Endothelial cell (in vitro differentiated cells): Measurements from ENCODE around the gene NCAM1. TPM values are rescaled to one million over a fixed set of nuclear protein-coding genes. Genes with fewer than 3 reads are reported as not detected.

Experiments used
- DNase-seq: peaks from one replicate; pipeline ENCODE4 v3.0.0; 2021; ENCODE audit warnings: low spot score
- H3K27ac Mint-ChIP-seq: one replicate; pipeline ENCODE4 v1.8.0; 2021; ENCODE audit warnings: mixed read lengths, inconsistent platforms; ENCODE audit not compliant: unreplicated experiment
- H3K27me3 Mint-ChIP-seq: one replicate; pipeline ENCODE4 v1.8.0; 2021; ENCODE audit warnings: mild to moderate bottlenecking, moderate library complexity, mixed read lengths, inconsistent platforms; ENCODE audit not compliant: unreplicated experiment
- H3K36me3 Mint-ChIP-seq: one replicate; pipeline ENCODE4 v1.8.0; 2021; ENCODE audit warnings: mild to moderate bottlenecking, low read depth, mixed read lengths, inconsistent platforms; ENCODE audit not compliant: unreplicated experiment
- H3K4me1 Mint-ChIP-seq: one replicate; pipeline ENCODE4 v1.8.0; 2021; ENCODE audit warnings: mild to moderate bottlenecking, mixed read lengths, inconsistent platforms; ENCODE audit not compliant: unreplicated experiment
- H3K4me3 Mint-ChIP-seq: one replicate; pipeline ENCODE4 v1.8.0; 2021; ENCODE audit warnings: mild to moderate bottlenecking, mixed read lengths, inconsistent platforms; ENCODE audit not compliant: unreplicated experiment
- H3K9me3 Mint-ChIP-seq: one replicate; pipeline ENCODE4 v1.8.0; 2021; ENCODE audit warnings: mixed read lengths, inconsistent platforms; ENCODE audit not compliant: unreplicated experiment
- total RNA-seq: library from RNA; stranded (reverse); fragmentation: NEBNext Ultra II Directional; extraction: Animal tissue kit (Norgen Biotek cat#: 25700); gene quantifications from one replicate; pipeline ENCODE4 v1.2.1, GENCODE V29; 2021; ENCODE audit not compliant: unreplicated experiment
- TF ChIP-seq, protein P1 (sequence below): fragments of 200-600 bp; sonication (generic); IDR thresholded peaks from one replicate; pipeline ENCODE4 v1.5.0; 2021; ENCODE audit warnings: antibody characterized with exemption; ENCODE audit not compliant: unreplicated experiment

Gene NCAM1
- total RNA-seq, 1 donor from 2014 or later, result 21.9 TPM

DNA sequence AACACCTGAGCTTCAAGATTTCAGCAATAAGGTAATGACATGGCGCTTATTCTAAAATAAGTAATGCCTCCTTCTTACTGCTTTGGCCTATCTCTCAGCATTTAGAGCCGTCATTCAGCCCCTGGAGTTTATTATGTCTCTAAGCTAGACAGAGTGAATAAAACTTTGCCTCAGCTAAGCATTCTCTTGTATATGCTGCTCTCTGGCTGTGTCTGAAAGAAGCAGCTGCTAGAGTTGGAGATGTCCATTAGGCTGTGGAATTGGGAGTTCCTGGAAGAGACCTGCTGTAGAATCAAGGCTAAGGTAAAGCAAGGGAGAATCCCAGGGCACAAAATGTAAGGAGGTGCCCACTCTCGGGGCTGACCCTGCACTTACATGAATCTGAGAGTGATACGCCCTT is 317.7 kb downstream of the NCAM1 start:
- Mint-ChIP-seq H3K9me3 (no peaks in the 10 kb centered on the region), H3K27me3 (no peaks in the 10 kb centered on the region), H3K4me3 (no peak overlapping the region), H3K36me3 (no peaks in the 10 kb centered on the region), H3K27ac (no peak overlapping the region), H3K4me1 (peaks cover 3% of the 10 kb centered on the region)
- TF ChIP-seq, protein P1, sequence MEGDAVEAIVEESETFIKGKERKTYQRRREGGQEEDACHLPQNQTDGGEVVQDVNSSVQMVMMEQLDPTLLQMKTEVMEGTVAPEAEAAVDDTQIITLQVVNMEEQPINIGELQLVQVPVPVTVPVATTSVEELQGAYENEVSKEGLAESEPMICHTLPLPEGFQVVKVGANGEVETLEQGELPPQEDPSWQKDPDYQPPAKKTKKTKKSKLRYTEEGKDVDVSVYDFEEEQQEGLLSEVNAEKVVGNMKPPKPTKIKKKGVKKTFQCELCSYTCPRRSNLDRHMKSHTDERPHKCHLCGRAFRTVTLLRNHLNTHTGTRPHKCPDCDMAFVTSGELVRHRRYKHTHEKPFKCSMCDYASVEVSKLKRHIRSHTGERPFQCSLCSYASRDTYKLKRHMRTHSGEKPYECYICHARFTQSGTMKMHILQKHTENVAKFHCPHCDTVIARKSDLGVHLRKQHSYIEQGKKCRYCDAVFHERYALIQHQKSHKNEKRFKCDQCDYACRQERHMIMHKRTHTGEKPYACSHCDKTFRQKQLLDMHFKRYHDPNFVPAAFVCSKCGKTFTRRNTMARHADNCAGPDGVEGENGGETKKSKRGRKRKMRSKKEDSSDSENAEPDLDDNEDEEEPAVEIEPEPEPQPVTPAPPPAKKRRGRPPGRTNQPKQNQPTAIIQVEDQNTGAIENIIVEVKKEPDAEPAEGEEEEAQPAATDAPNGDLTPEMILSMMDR, result no peak
- DNase-seq, result no peak

DNA sequence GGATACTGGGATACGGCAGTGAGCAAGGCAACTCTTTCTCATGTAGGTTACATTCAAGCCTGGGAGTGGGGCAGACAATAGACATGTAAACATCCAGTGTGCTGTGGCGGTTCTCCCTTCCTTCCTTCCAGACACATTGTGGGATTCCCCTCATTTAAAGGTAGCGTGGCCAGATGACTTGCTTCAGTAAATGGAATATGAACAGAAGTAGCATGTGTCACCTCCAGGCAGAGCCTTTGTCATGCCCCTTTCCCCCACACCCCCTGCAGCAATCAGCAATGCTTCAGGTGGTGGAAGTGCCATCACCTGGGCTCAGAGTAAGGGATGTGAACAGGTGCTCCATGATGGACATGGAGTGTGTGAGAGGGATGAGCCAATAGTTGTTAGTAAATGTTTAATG is 318.4 kb downstream of the NCAM1 start:
- Mint-ChIP-seq H3K9me3 (no peaks in the 10 kb centered on the region), H3K27me3 (no peaks in the 10 kb centered on the region), H3K27ac (no peak overlapping the region), H3K36me3 (no peaks in the 10 kb centered on the region), H3K4me3 (no peak overlapping the region), H3K4me1 (peaks cover 3% of the 10 kb centered on the region)
- no peak for DNase-seq
- TF ChIP-seq, protein P1, result no peak

DNA sequence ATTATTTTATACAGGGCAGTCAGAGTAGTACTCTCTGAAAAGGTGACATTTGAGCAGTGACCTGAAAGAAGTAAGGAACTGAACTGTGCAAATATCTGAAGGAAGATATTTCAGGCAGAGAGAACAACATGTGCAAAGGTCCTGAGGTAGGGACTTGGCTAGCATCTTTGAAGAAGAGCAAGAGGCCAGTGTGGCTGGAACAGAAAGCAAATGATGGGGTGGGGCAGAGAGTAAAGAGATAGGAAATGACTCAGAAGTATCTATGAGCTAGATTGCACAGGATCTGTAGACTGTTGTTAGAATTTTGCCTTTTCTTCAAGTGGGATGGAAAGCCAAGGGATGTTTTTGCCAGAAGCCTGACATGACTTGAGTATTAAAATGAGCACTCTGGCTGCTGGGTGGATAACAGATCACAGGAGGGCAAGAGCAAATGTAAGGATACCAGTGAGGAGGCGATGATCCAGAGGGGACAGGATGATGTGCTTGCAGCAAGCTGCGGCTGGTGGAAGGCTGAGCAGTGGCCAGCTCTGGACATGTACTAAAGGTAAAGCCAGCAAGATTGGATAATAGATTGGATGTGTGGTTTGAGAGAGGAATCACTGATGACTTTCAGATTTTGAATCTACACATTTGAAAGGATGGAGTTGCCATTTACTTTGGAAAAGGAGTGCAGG is 320.0 kb downstream of the NCAM1 start:
- no peak overlapping the region for H3K4me3 Mint-ChIP-seq
- no peak for DNase-seq
- no peaks in the 10 kb centered on the region for H3K27me3 Mint-ChIP-seq
- peaks cover 3% of the 10 kb centered on the region for H3K4me1 Mint-ChIP-seq
- H3K9me3 Mint-ChIP-seq, result no peaks in the 10 kb centered on the region
- TF ChIP-seq, protein P1, result no peak
- H3K27ac Mint-ChIP-seq, result no peak overlapping the region
- H3K36me3 Mint-ChIP-seq, result no peaks in the 10 kb centered on the region

DNA sequence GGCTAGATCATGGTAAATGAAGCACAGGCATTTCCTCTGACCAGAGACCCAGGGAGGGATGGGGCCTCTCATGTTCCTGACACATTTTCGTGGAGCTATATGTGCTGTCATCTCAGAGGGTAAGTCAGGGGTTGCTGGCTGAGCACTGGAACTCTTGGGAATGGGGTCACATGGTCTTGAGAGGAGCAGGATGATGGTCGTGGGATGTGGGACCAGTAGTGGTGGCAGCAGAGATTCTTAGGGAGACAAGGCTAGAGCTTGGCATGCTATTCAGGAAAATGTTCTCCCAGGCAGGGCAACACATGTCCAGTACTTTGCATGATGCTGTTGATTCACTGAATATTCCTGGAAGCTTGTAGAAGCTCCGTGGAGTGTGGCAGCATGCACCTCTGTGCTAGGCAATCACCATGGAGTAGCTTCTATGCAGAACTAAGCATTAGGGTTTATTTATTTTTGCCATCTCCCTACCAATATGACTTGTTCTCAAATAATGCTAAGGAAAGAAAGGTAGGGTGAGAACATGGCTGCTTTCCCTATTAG is 321.7 kb downstream of the NCAM1 start:
- TF ChIP-seq, protein P1, result no peak
- Mint-ChIP-seq H3K4me3 (no peak overlapping the region), H3K36me3 (no peaks in the 10 kb centered on the region), H3K27me3 (no peaks in the 10 kb centered on the region), H3K4me1 (peaks cover 3% of the 10 kb centered on the region), H3K9me3 (no peaks in the 10 kb centered on the region), H3K27ac (no peak overlapping the region)
- DNase-seq, result no peak

DNA sequence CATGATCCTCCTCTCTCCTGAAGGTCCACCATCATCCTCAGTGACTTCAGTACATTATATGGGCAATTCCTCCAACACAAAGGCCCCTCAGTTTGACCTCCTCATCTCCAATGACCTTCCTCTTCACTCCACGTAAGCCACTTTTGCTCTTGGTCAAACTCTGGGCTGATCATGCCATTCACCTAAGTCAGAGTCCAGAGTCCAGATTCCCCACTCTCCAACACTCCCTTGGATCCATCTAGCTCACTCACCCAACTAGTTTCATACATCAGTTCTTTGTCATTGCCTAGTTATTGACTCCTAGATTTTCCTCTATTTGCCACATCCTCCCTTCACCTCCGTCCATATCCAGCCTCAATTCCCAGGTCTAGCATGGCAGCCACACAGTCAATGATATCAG is 322.7 kb downstream of the NCAM1 start:
- H3K36me3 Mint-ChIP-seq, result no peaks in the 10 kb centered on the region
- H3K4me3 Mint-ChIP-seq, result no peak overlapping the region
- TF ChIP-seq, protein P1, result no peak
- H3K9me3 Mint-ChIP-seq, result no peaks in the 10 kb centered on the region
- DNase-seq, result no peak
- no peaks in the 10 kb centered on the region for H3K27me3 Mint-ChIP-seq
- H3K27ac Mint-ChIP-seq, result no peak overlapping the region
- peaks cover 3% of the 10 kb centered on the region for H3K4me1 Mint-ChIP-seq
